Keratinocyte (primary cell): ENCODE measurements around the gene ULBP3.

Experiments
- CTCF ChIP-seq, 3 experiments: IDR thresholded peaks in 1 of 3; conservative IDR thresholded peaks in 1 of 3; optimal IDR thresholded peaks in 1 of 3; 2 replicates in 2 of 3; 3 replicates in 1 of 3; pipeline versions ENCODE3 to v1.5.1; 2011; ENCODE audit warnings: low read length in 3 of 3, mild to moderate bottlenecking in 3 of 3, moderate library complexity in 2 of 3, control low read depth in 1 of 3, inconsistent platforms in 1 of 3; ENCODE audit not compliant: insufficient read depth in 2 of 3; ENCODE audit errors: extremely low read depth in 1 of 3
- EZH2 ChIP-seq: IDR thresholded peaks from one replicate; pipeline ENCODE4 v1.6.1; 2012; ENCODE audit warnings: inconsistent platforms, mild to moderate bottlenecking, low read length, moderate library complexity

- TF ChIP-seq CTCF (optimal IDR thresholded peaks at IDR 0.05 in 1 of 3, IDR thresholded peaks at IDR 0.05 in 1 of 3, conservative IDR thresholded peaks at IDR 0.05 in 1 of 3; ENCODE audit: extremely low read depth in 1 of 3, insufficient read depth in 2 of 3, low read length in 3 of 3) (no peak), EZH2 (no peak)
These were observed 24.2 kb downstream of the ULBP3 start for GRCh38 chr6:150044621-150045145.
